ENCODE data around the gene ADIPOQ.
A peak's percentile ranks its signal among the peaks of the same experiment; 100 is the strongest.

The ADIPOQ gene

GRCh38 chr3:186825872-186826409, 16.6 kb upstream of the ADIPOQ start:
- no peak overlapping the region for H3K4me3 ChIP-seq (ENCODE audit: low read depth, low read length)
- no peak overlapping the region for H3K27ac ChIP-seq
- DNase-seq = no peak
- H3K9me3 ChIP-seq (ENCODE audit: severe bottlenecking) = no peaks in the 10 kb centered on the region
- no peaks in the 10 kb centered on the region for H3K36me3 ChIP-seq
- peaks cover 42% of the 10 kb centered on the region for H3K27me3 ChIP-seq (ENCODE audit: insufficient read depth, low read depth, severe bottlenecking)
- no peak for TF ChIP-seq CTCF (IDR thresholded peaks at IDR 0.05; ENCODE audit: low read depth, low read length)

- TF ChIP-seq CTCF (IDR thresholded peaks at IDR 0.05; ENCODE audit: low read depth, low read length) = no peak
- Histone ChIP-seq H3K27me3 (ENCODE audit: insufficient read depth, low read depth, severe bottlenecking) (peaks cover 48% of the 10 kb centered on the region), H3K4me3 (ENCODE audit: low read depth, low read length) (peak overlapping the region; percentile 62)
These were observed 16.0 kb upstream of the ADIPOQ start for GRCh38 chr3:186826410-186826975.

GRCh38 chr3:186826976-186827857, 15.3 kb upstream of the ADIPOQ start:
- no peak for TF ChIP-seq CTCF (IDR thresholded peaks at IDR 0.05; ENCODE audit: low read depth, low read length)
- peaks cover 54% of the 10 kb centered on the region for H3K27me3 ChIP-seq (ENCODE audit: insufficient read depth, low read depth, severe bottlenecking)
- H3K36me3 ChIP-seq = no peaks in the 10 kb centered on the region
- peak; percentile 78 for DNase-seq
- 0 out of 2 replicates have a peak overlapping the region, but pooled peaks have one; percentile 44 for H3K27ac ChIP-seq
- H3K9me3 ChIP-seq (ENCODE audit: severe bottlenecking) = no peaks in the 10 kb centered on the region
- H3K4me3 ChIP-seq (ENCODE audit: low read depth, low read length) = peak overlapping the region; percentile 62

More at GRCh38 chr3:186826410-186826975, 16.0 kb upstream of the ADIPOQ start:
- Histone ChIP-seq H3K9me3 (ENCODE audit: severe bottlenecking) (no peaks in the 10 kb centered on the region), H3K27ac (no peak overlapping the region), H3K36me3 (no peaks in the 10 kb centered on the region)
- peak; percentile 38 for DNase-seq

- Histone ChIP-seq H3K36me3 (no peaks in the 10 kb centered on the region), H3K9me3 (ENCODE audit: severe bottlenecking) (no peaks in the 10 kb centered on the region), H3K4me3 (ENCODE audit: low read depth, low read length) (no peak overlapping the region), H3K27me3 (ENCODE audit: insufficient read depth, low read depth, severe bottlenecking) (peaks cover 59% of the 10 kb centered on the region), H3K27ac (no peak overlapping the region)
- TF ChIP-seq CTCF (IDR thresholded peaks at IDR 0.05; ENCODE audit: low read depth, low read length) = no peak
- no peak for DNase-seq
These were observed 14.2 kb upstream of the ADIPOQ start for GRCh38 chr3:186828340-186828739.

- Histone ChIP-seq H3K4me3 (ENCODE audit: low read depth, low read length) (no peak overlapping the region), H3K27ac (no peak overlapping the region), H3K27me3 (ENCODE audit: insufficient read depth, low read depth, severe bottlenecking) (peaks cover 42% of the 10 kb centered on the region), H3K9me3 (ENCODE audit: severe bottlenecking) (no peaks in the 10 kb centered on the region), H3K36me3 (no peaks in the 10 kb centered on the region)
- DNase-seq = no peak
- no peak for TF ChIP-seq CTCF (IDR thresholded peaks at IDR 0.05; ENCODE audit: low read depth, low read length)
These were observed 10.7 kb upstream of the ADIPOQ start for GRCh38 chr3:186831798-186832197.
